ENCODE results near the gene CALD1. TPM values are rescaled to one million over a fixed set of nuclear protein-coding genes. Genes with fewer than 3 reads are reported as not detected.

CALD1 gene
- total RNA-seq, 1 experiment from 2014 or later, result 1.0 TPM

DNA sequence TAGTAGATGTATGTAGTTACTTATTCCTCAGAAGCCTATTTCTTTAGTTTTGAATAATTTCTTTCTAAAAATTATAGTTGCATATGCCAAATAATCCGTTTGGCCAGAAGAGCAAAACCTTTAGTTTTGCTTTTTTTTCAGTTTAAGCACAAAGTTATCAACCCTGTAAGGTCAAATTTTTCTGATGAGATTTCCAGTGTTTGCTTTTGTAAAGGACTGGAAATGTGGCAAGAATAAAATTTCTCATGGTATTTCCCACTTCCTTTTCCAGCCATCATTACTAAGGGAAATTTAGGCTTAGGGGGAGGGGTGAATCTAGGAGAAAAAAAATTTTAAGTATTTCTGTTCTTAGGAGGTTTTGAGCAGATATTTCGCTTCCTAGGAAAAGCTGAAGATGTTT, 7.6 kb downstream of the CALD1 start:
- no peaks in the 10 kb centered on the region for H3K9me3 ChIP-seq (ENCODE audit: low read length)
- no peak overlapping the region for H3K4me2 ChIP-seq (ENCODE audit: low read depth, low read length, poor library complexity, severe bottlenecking)
- no peak overlapping the region for H3K9ac ChIP-seq (ENCODE audit: low read length)
- H3K27ac ChIP-seq (ENCODE audit: low read length), result no peak overlapping the region
- DNase-seq, result no peak
- no peak overlapping the region for H2AFZ ChIP-seq (ENCODE audit: low read length)
- H4K20me1 ChIP-seq (ENCODE audit: insufficient read depth, low read depth, low read length), result no peaks in the 10 kb centered on the region
- H3K9me2 ChIP-seq (replicated peaks; ENCODE audit: insufficient read depth, low read length), result no peaks in the 10 kb centered on the region
- H3K4me3 ChIP-seq (ENCODE audit: low read length), result no peak overlapping the region
- no peaks in the 10 kb centered on the region for H3K27me3 ChIP-seq (ENCODE audit: low read length)
- no peaks in the 10 kb centered on the region for H3K4me1 ChIP-seq (ENCODE audit: low read length)
- H3K36me3 ChIP-seq (ENCODE audit: insufficient read depth, low read length), result no peaks in the 10 kb centered on the region
- no peaks in the 10 kb centered on the region for H3K79me2 ChIP-seq (ENCODE audit: low read length)

DNA sequence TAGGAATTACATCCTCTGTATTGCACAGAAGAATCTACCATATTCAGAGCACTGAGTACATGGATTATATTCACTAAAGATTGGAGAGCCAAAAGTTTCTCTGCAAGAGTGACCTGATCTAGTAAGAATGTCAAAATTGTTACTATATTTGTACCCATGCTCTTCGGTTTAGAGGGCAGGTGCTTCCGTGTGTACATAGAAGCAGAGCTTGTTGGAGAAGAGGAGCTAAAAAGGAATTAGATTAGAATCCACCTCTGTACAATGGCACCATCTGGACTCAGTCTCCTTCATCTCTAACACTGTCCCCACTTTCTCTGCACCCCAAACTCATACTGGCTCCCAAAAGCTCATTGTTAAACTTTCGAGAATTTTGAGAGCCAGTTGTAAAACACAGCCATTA, 8.3 kb downstream of the CALD1 start:
- Histone ChIP-seq H3K4me3 (ENCODE audit: low read length) (no peak overlapping the region), H2AFZ (ENCODE audit: low read length) (no peak overlapping the region), H3K36me3 (ENCODE audit: insufficient read depth, low read length) (no peaks in the 10 kb centered on the region), H3K27ac (ENCODE audit: low read length) (no peak overlapping the region), H3K4me2 (ENCODE audit: low read depth, low read length, poor library complexity, severe bottlenecking) (no peak overlapping the region), H3K9me2 (replicated peaks; ENCODE audit: insufficient read depth, low read length) (no peaks in the 10 kb centered on the region), H3K27me3 (ENCODE audit: low read length) (no peaks in the 10 kb centered on the region), H3K79me2 (ENCODE audit: low read length) (no peaks in the 10 kb centered on the region), H3K9me3 (ENCODE audit: low read length) (no peaks in the 10 kb centered on the region), H3K9ac (ENCODE audit: low read length) (no peak overlapping the region), H3K4me1 (ENCODE audit: low read length) (no peaks in the 10 kb centered on the region), H4K20me1 (ENCODE audit: insufficient read depth, low read depth, low read length) (no peaks in the 10 kb centered on the region)
- no peak for DNase-seq

DNA sequence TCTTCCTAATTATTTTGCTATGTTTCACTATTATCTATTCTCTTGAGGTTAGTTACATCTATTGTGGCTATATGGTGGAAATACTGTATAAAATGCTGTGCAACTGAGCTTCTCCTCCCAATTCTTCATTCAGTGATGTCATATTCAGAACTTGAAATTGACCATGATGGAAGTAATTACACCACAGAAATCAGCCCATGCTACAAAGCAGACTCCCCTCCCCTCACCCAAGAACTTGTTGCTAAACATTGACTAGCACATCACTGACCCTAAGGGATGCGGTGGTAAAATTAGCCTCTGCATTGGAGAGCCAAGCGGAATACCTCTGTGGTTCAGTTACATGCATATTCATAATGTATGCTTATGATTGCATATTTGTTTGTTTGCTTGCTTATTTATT, 8.8 kb downstream of the CALD1 start:
- Histone ChIP-seq H3K27ac (ENCODE audit: low read length) (no peak overlapping the region), H3K4me1 (ENCODE audit: low read length) (no peaks in the 10 kb centered on the region), H4K20me1 (ENCODE audit: insufficient read depth, low read depth, low read length) (no peaks in the 10 kb centered on the region), H3K9ac (ENCODE audit: low read length) (no peak overlapping the region), H3K79me2 (ENCODE audit: low read length) (no peaks in the 10 kb centered on the region), H3K9me2 (replicated peaks; ENCODE audit: insufficient read depth, low read length) (no peaks in the 10 kb centered on the region), H2AFZ (ENCODE audit: low read length) (no peak overlapping the region), H3K4me2 (ENCODE audit: low read depth, low read length, poor library complexity, severe bottlenecking) (no peak overlapping the region), H3K36me3 (ENCODE audit: insufficient read depth, low read length) (no peaks in the 10 kb centered on the region), H3K4me3 (ENCODE audit: low read length) (no peak overlapping the region), H3K27me3 (ENCODE audit: low read length) (no peaks in the 10 kb centered on the region), H3K9me3 (ENCODE audit: low read length) (no peaks in the 10 kb centered on the region)
- no peak for DNase-seq

DNA sequence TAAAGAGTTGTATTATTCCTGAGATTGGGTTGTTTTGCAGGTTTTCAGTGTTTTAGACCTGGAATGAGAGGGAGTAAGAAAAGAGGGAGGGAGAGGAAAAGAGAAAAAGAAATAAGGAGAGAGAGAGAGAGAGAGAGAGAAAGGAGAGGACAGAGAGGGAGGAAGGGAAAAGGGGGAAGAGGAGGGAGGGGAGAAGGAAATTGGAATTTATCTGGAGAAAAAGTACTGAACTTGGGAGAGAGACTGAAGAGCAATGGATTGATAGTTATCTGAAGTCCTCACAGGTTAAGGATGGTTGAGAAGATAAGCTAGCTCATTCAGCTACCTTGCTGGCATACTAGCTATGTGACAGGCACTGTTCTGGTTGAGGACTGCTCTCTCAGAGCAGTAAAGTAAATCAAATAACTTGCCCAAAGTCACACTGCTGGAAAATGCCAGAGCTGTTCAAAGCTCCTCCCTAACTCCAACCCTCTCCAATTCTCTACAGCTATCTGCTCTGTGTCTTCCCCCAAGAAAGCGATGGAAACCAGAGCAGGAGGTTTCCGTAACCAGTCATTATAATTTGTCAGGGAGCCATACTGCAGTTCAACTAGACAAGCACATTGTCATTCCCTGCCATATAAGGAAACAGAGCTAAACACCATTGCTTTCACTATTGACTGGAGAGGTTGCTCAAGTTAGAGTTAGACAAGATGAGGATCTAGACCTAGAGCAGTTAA, 10.7 kb downstream of the CALD1 start:
- no peaks in the 10 kb centered on the region for H3K4me1 ChIP-seq (ENCODE audit: low read length)
- H3K27ac ChIP-seq (ENCODE audit: low read length), result no peak overlapping the region
- H3K4me2 ChIP-seq (ENCODE audit: low read depth, low read length, poor library complexity, severe bottlenecking), result no peak overlapping the region
- H3K4me3 ChIP-seq (ENCODE audit: low read length), result no peak overlapping the region
- H3K27me3 ChIP-seq (ENCODE audit: low read length), result no peaks in the 10 kb centered on the region
- H2AFZ ChIP-seq (ENCODE audit: low read length), result no peak overlapping the region
- no peaks in the 10 kb centered on the region for H4K20me1 ChIP-seq (ENCODE audit: insufficient read depth, low read depth, low read length)
- no peaks in the 10 kb centered on the region for H3K79me2 ChIP-seq (ENCODE audit: low read length)
- no peaks in the 10 kb centered on the region for H3K9me3 ChIP-seq (ENCODE audit: low read length)
- no peaks in the 10 kb centered on the region for H3K36me3 ChIP-seq (ENCODE audit: insufficient read depth, low read length)
- no peak for DNase-seq
- H3K9me2 ChIP-seq (replicated peaks; ENCODE audit: insufficient read depth, low read length), result no peaks in the 10 kb centered on the region
- H3K9ac ChIP-seq (ENCODE audit: low read length), result no peak overlapping the region

DNA sequence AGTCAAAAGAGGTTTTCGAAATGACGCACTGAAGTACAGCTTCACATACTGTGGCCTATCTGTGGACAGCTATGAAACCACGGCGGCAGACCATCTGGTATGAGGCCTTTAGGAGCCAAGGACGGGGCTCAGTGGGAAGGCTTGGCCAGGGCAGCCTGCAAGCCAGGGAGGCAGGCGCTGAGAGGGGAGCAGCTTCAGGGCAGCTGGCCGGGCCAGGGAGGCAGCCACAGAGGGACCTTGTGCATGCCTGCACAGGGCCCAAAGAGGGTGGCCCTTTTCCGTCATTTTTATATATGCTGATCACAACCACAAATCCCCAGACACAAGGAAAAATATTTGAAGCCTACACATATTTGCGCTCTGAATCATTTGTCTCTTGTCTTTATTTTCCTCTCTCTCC, 13.5 kb downstream of the CALD1 start:
- no peaks in the 10 kb centered on the region for H4K20me1 ChIP-seq (ENCODE audit: insufficient read depth, low read depth, low read length)
- no peaks in the 10 kb centered on the region for H3K36me3 ChIP-seq (ENCODE audit: insufficient read depth, low read length)
- H3K79me2 ChIP-seq (ENCODE audit: low read length), result no peaks in the 10 kb centered on the region
- H3K4me3 ChIP-seq (ENCODE audit: low read length), result no peak overlapping the region
- no peak overlapping the region for H3K9ac ChIP-seq (ENCODE audit: low read length)
- no peaks in the 10 kb centered on the region for H3K9me3 ChIP-seq (ENCODE audit: low read length)
- H3K4me2 ChIP-seq (ENCODE audit: low read depth, low read length, poor library complexity, severe bottlenecking), result no peak overlapping the region
- DNase-seq, result no peak
- H3K27me3 ChIP-seq (ENCODE audit: low read length), result no peaks in the 10 kb centered on the region
- H2AFZ ChIP-seq (ENCODE audit: low read length), result no peak overlapping the region
- H3K4me1 ChIP-seq (ENCODE audit: low read length), result no peaks in the 10 kb centered on the region
- H3K27ac ChIP-seq (ENCODE audit: low read length), result no peak overlapping the region
- no peaks in the 10 kb centered on the region for H3K9me2 ChIP-seq (replicated peaks; ENCODE audit: insufficient read depth, low read length)

DNA sequence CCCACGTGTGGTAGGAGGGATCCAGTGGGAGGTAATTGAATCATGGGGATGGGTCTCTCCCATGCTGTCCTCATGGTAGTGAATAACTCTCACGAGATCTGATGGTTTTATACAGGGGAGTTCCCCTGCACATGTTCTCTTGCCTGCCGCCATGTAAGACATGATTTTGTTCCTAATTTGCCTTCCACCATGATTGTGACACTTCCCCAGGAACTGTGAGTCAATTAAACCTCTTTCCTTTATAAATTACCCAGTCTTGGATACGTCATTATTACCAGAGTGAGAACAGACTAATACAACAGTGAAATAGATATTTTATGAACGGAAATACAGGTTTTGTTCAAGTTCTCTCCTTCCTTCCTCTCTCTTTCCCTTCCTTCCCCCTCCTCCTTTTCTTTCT, 15.8 kb downstream of the CALD1 start:
- no peaks in the 10 kb centered on the region for H4K20me1 ChIP-seq (ENCODE audit: insufficient read depth, low read depth, low read length)
- no peak overlapping the region for H3K4me2 ChIP-seq (ENCODE audit: low read depth, low read length, poor library complexity, severe bottlenecking)
- no peaks in the 10 kb centered on the region for H3K79me2 ChIP-seq (ENCODE audit: low read length)
- no peaks in the 10 kb centered on the region for H3K36me3 ChIP-seq (ENCODE audit: insufficient read depth, low read length)
- H2AFZ ChIP-seq (ENCODE audit: low read length), result no peak overlapping the region
- H3K27ac ChIP-seq (ENCODE audit: low read length), result no peak overlapping the region
- H3K9me3 ChIP-seq (ENCODE audit: low read length), result no peaks in the 10 kb centered on the region
- peaks cover 6% of the 10 kb centered on the region for H3K4me1 ChIP-seq (ENCODE audit: low read length)
- DNase-seq, result no peak
- H3K9me2 ChIP-seq (replicated peaks; ENCODE audit: insufficient read depth, low read length), result no peaks in the 10 kb centered on the region
- H3K27me3 ChIP-seq (ENCODE audit: low read length), result no peaks in the 10 kb centered on the region
- no peak overlapping the region for H3K4me3 ChIP-seq (ENCODE audit: low read length)
- no peak overlapping the region for H3K9ac ChIP-seq (ENCODE audit: low read length)

DNA sequence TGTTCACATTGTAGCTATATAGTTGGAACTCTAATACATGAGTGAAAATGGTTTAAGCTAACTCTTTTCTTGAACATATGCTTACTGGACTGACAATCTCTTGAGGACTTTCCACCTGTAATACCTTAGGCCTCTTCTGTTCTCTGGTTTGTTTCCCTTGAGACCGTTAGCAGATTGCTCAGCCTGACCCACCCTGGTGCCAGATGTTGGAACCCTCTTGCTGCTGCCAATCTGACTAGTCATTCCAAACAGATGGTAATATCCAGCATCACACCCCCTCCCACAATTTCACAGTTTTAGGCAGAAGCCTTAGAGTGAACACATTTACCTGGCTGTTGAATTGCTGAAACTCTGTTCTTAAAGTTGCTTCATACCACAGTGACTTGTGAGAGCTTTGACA, 18.7 kb downstream of the CALD1 start:
- peaks cover 6% of the 10 kb centered on the region for H3K4me1 ChIP-seq (ENCODE audit: low read length)
- H3K9me3 ChIP-seq (ENCODE audit: low read length), result no peaks in the 10 kb centered on the region
- H3K79me2 ChIP-seq (ENCODE audit: low read length), result no peaks in the 10 kb centered on the region
- H3K4me3 ChIP-seq (ENCODE audit: low read length), result no peak overlapping the region
- no peak overlapping the region for H3K27ac ChIP-seq (ENCODE audit: low read length)
- no peak overlapping the region for H3K9ac ChIP-seq (ENCODE audit: low read length)
- H2AFZ ChIP-seq (ENCODE audit: low read length), result no peak overlapping the region
- H3K9me2 ChIP-seq (replicated peaks; ENCODE audit: insufficient read depth, low read length), result no peaks in the 10 kb centered on the region
- no peak overlapping the region for H3K4me2 ChIP-seq (ENCODE audit: low read depth, low read length, poor library complexity, severe bottlenecking)
- DNase-seq, result no peak
- H3K27me3 ChIP-seq (ENCODE audit: low read length), result no peaks in the 10 kb centered on the region
- H4K20me1 ChIP-seq (ENCODE audit: insufficient read depth, low read depth, low read length), result no peaks in the 10 kb centered on the region
- H3K36me3 ChIP-seq (ENCODE audit: insufficient read depth, low read length), result no peaks in the 10 kb centered on the region

DNA sequence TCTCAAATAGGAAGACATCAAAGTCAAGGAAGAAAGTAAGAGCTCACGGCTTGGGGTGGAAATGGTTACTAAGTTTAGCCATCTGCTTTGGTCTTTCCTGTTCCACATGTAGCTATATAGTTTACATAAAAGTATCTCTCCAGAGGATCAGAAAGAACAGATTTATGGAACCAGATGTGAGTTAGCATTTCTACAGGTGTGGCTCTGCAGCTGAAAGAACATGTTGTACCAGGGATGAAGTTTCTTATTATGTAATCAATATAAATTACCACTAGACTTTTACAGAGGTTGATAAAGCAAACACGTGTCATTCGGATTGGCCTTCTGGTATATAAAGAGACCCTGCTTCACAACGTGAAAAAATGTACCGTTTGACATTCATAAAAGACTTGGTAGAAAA, 19.9 kb downstream of the CALD1 start:
- no peak overlapping the region for H3K9ac ChIP-seq (ENCODE audit: low read length)
- H3K27ac ChIP-seq (ENCODE audit: low read length), result no peak overlapping the region
- H3K4me1 ChIP-seq (ENCODE audit: low read length), result peaks cover 6% of the 10 kb centered on the region
- no peak overlapping the region for H3K4me2 ChIP-seq (ENCODE audit: low read depth, low read length, poor library complexity, severe bottlenecking)
- H3K27me3 ChIP-seq (ENCODE audit: low read length), result no peaks in the 10 kb centered on the region
- no peaks in the 10 kb centered on the region for H3K36me3 ChIP-seq (ENCODE audit: insufficient read depth, low read length)
- H2AFZ ChIP-seq (ENCODE audit: low read length), result no peak overlapping the region
- DNase-seq, result no peak
- no peaks in the 10 kb centered on the region for H3K9me3 ChIP-seq (ENCODE audit: low read length)
- no peak overlapping the region for H3K4me3 ChIP-seq (ENCODE audit: low read length)
- H3K79me2 ChIP-seq (ENCODE audit: low read length), result no peaks in the 10 kb centered on the region
- H3K9me2 ChIP-seq (replicated peaks; ENCODE audit: insufficient read depth, low read length), result no peaks in the 10 kb centered on the region
- no peaks in the 10 kb centered on the region for H4K20me1 ChIP-seq (ENCODE audit: insufficient read depth, low read depth, low read length)

DNA sequence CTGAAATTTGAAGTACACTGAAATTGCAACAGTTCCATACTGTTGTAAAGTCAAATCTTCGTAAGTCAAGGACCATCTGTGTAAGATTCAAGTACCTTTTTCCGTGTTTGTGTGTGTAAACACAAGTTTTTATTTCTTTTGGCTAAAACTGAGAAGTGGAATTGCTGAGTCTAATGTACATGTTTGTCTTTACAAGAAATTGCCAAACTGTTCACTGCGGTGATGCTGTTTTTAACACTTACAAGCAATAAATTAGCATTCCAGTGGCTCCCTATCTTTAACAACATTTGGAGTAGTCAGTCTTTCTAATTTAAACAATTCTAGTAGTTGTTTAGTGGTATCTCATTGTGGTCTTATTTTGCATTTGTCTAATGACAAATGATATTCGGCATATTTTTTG, 23.3 kb downstream of the CALD1 start:
- peaks cover 6% of the 10 kb centered on the region for H3K4me1 ChIP-seq (ENCODE audit: low read length)
- H2AFZ ChIP-seq (ENCODE audit: low read length), result no peak overlapping the region
- H3K9ac ChIP-seq (ENCODE audit: low read length), result no peak overlapping the region
- H3K36me3 ChIP-seq (ENCODE audit: insufficient read depth, low read length), result no peaks in the 10 kb centered on the region
- no peak for DNase-seq
- no peaks in the 10 kb centered on the region for H3K79me2 ChIP-seq (ENCODE audit: low read length)
- H3K4me2 ChIP-seq (ENCODE audit: low read depth, low read length, poor library complexity, severe bottlenecking), result no peak overlapping the region
- no peaks in the 10 kb centered on the region for H3K27me3 ChIP-seq (ENCODE audit: low read length)
- H3K9me2 ChIP-seq (replicated peaks; ENCODE audit: insufficient read depth, low read length), result no peaks in the 10 kb centered on the region
- H4K20me1 ChIP-seq (ENCODE audit: insufficient read depth, low read depth, low read length), result no peaks in the 10 kb centered on the region
- no peaks in the 10 kb centered on the region for H3K9me3 ChIP-seq (ENCODE audit: low read length)
- H3K27ac ChIP-seq (ENCODE audit: low read length), result no peak overlapping the region
- no peak overlapping the region for H3K4me3 ChIP-seq (ENCODE audit: low read length)

Measured in Karpas-422 (cell line).